NCI-H82 treated with DMSO at 0.1 percent for 48 hours (cell line): ENCODE results near the gene FAM120B.

Source experiments
- DNase-seq: peaks from one replicate; lab custom pipeline; 2025; ENCODE audit not compliant: unreplicated experiment; lab: John Stamatoyannopoulos, UW

The FAM120B gene

GRCh38 chr6:170416959-170417606 is 110.5 kb downstream of the FAM120B start:
- no peak for DNase-seq

GRCh38 chr6:170417881-170418280 is 111.3 kb downstream of the FAM120B start:
- no peak for DNase-seq

GRCh38 chr6:170420283-170420682 is 113.7 kb downstream of the FAM120B start:
- DNase-seq = no peak

GRCh38 chr6:170420791-170421776 is 114.5 kb downstream of the FAM120B start:
- DNase-seq = no peak

- no peak for DNase-seq
These were observed 115.4 kb downstream of the FAM120B start for GRCh38 chr6:170421921-170422320.

- DNase-seq = no peak
These were observed 116.5 kb downstream of the FAM120B start for GRCh38 chr6:170423030-170423429.

- DNase-seq = no peak
These were observed 117.5 kb downstream of the FAM120B start for GRCh38 chr6:170423814-170424603.

GRCh38 chr6:170424604-170425126 is 118.1 kb downstream of the FAM120B start:
- DNase-seq = no peak

GRCh38 chr6:170429450-170429849 is 122.9 kb downstream of the FAM120B start:
- DNase-seq = no peak

GRCh38 chr6:170433163-170434116 is 126.9 kb downstream of the FAM120B start:
- peak; percentile 34 for DNase-seq

- no peak for DNase-seq
These were observed 127.7 kb downstream of the FAM120B start for GRCh38 chr6:170434117-170434820.

- DNase-seq = no peak
These were observed 128.2 kb downstream of the FAM120B start for GRCh38 chr6:170434821-170435155.

GRCh38 chr6:170435766-170436165 is 129.2 kb downstream of the FAM120B start:
- DNase-seq = no peak

- no peak for DNase-seq
These were observed 129.8 kb downstream of the FAM120B start for GRCh38 chr6:170436209-170436809.

GRCh38 chr6:170437719-170438401 is 131.3 kb downstream of the FAM120B start:
- DNase-seq = no peak

- peak; percentile 99 for DNase-seq
These were observed 131.8 kb downstream of the FAM120B start for GRCh38 chr6:170438402-170438753.

- no peak for DNase-seq
These were observed 132.3 kb downstream of the FAM120B start for GRCh38 chr6:170438861-170439260.
